IMR-90 (cell line): ENCODE data around the gene TRAF3. TPM values are rescaled to one million over a fixed set of nuclear protein-coding genes. Genes with fewer than 3 reads are reported as not detected.
A peak's percentile ranks its signal among the peaks of the same experiment; 100 is the strongest.

ENCODE experiments used
- ATAC-seq: fragments of 200-7000 bp; cut with Tn5 transposase; 2 replicates; pipeline ENCODE4 v1.9.1; 2020; ENCODE audit warnings: low read depth, mild to moderate bottlenecking, moderate library complexity
- BruUV-seq: library from RNA; stranded (reverse); fragments of 400-500 nt; replicated peaks from 2 replicates; lab custom pipeline; 2021; lab: Mats Ljungman, UMichigan
- CTCF ChIA-PET: fragments of 300-600 bp; formaldehyde crosslinking; extraction: SDS; loops from one replicate; lab custom pipeline; 2021; ENCODE audit warnings: antibody characterized with exemption; lab: Yijun Ruan, JAX
- POLR2A ChIA-PET: fragments of 300-600 bp; sonication (Branson Sonifier 250); formaldehyde crosslinking; loops from one replicate; lab custom pipeline; 2022; ENCODE audit warnings: antibody characterized with exemption; ENCODE audit not compliant: unreplicated experiment; lab: Charles Lee
- DNase-seq: peaks from one replicate; pipeline ENCODE4 v3.0.0; 2013
- H2AFZ ChIP-seq: replicated peaks from 2 replicates; pipeline ENCODE3; 2013; ENCODE audit warnings: low read length, mild to moderate bottlenecking; ENCODE audit not compliant: poor library complexity
- H2AK5ac ChIP-seq: 2 replicates; pipeline ENCODE4 v1.6.1; 2013; ENCODE audit warnings: low read depth, low read length, inconsistent platforms
- H2AK9ac ChIP-seq: replicated peaks from 2 replicates; pipeline ENCODE3; 2013; ENCODE audit warnings: mild to moderate bottlenecking, low read depth, low read length, moderate library complexity; ENCODE audit not compliant: poor library complexity
- H2BK120ac ChIP-seq: 2 replicates; pipeline ENCODE4 v1.6.1; 2013; ENCODE audit warnings: low read depth, low read length, inconsistent platforms
- H2BK15ac ChIP-seq: 3 replicates; pipeline ENCODE4 v1.6.1; 2013; ENCODE audit warnings: low read depth, low read length, inconsistent platforms
- H2BK20ac ChIP-seq: 2 replicates; pipeline ENCODE4 v1.6.1; 2013; ENCODE audit warnings: low read depth, mild to moderate bottlenecking, inconsistent platforms, low read length, moderate library complexity
- H2BK5ac ChIP-seq: 2 replicates; pipeline ENCODE4 v1.6.1; 2013; ENCODE audit warnings: mild to moderate bottlenecking, low read depth, low read length, inconsistent platforms; ENCODE audit not compliant: poor library complexity, severe bottlenecking
- H3K14ac ChIP-seq: replicated peaks from 2 replicates; pipeline ENCODE4 v1.6.1; 2013; ENCODE audit warnings: low read depth, low read length, inconsistent platforms
- H3K18ac ChIP-seq: 2 replicates; pipeline ENCODE4 v1.6.1; 2013; ENCODE audit warnings: low read depth, low read length, control low read depth
- H3K23ac ChIP-seq: 2 replicates; pipeline ENCODE4 v1.6.1; 2013; ENCODE audit warnings: low read depth, low read length, inconsistent platforms
- H3K27ac ChIP-seq: 2 replicates; pipeline ENCODE4 v1.5.1; 2013; ENCODE audit warnings: mild to moderate bottlenecking, control low read depth, low read length; ENCODE audit not compliant: insufficient read depth
- H3K27me3 ChIP-seq: 2 replicates; pipeline ENCODE4 v1.6.1; 2013; ENCODE audit warnings: low read length; ENCODE audit not compliant: control insufficient read depth, insufficient read depth
- H3K36me3 ChIP-seq: 2 replicates; pipeline ENCODE4 v1.6.1; 2013; ENCODE audit warnings: low read length, mixed read lengths; ENCODE audit not compliant: control insufficient read depth, insufficient read depth
- H3K4ac ChIP-seq: 2 replicates; pipeline ENCODE4 v1.6.1; 2013; ENCODE audit warnings: low read depth, low read length, inconsistent platforms
- H3K4me1 ChIP-seq: 2 replicates; pipeline ENCODE4 v1.6.1; 2013; ENCODE audit warnings: low read length, mixed read lengths; ENCODE audit not compliant: control insufficient read depth, insufficient read depth
- H3K4me2 ChIP-seq: 2 replicates; pipeline ENCODE4 v1.6.1; 2013; ENCODE audit warnings: low read depth, mild to moderate bottlenecking, control low read depth, low read length, moderate library complexity
- H3K4me3 ChIP-seq: 2 replicates; pipeline ENCODE4 v1.5.1; 2013; ENCODE audit warnings: low read depth, mild to moderate bottlenecking, control low read depth, low read length, moderate library complexity; ENCODE audit not compliant: insufficient read depth
- H3K56ac ChIP-seq: 2 replicates; pipeline ENCODE4 v1.6.1; 2013; ENCODE audit warnings: low read length, inconsistent platforms; ENCODE audit not compliant: insufficient read depth; ENCODE audit errors: extremely low read depth
- H3K79me1 ChIP-seq, 2 experiments: 2 replicates each; pipeline ENCODE4 v1.6.1; 2013; ENCODE audit warnings: low read length in 2 of 2, inconsistent platforms in 1 of 2, low read depth in 1 of 2
- H3K9ac ChIP-seq: 2 replicates; pipeline ENCODE4 v1.6.1; 2013; ENCODE audit warnings: low read depth, low read length, control low read depth
- H3K9me1 ChIP-seq: 2 replicates; pipeline ENCODE4 v1.6.1; 2013; ENCODE audit warnings: low read length, inconsistent platforms; ENCODE audit not compliant: insufficient read depth
- H3K9me3 ChIP-seq: 2 replicates; pipeline ENCODE4 v1.6.1; 2013; ENCODE audit warnings: low read length; ENCODE audit not compliant: control insufficient read depth, insufficient read depth
- H4K20me1 ChIP-seq: 2 replicates; pipeline ENCODE4 v1.6.1; 2013; ENCODE audit warnings: low read length, inconsistent platforms; ENCODE audit not compliant: insufficient read depth
- H4K5ac ChIP-seq: 2 replicates; pipeline ENCODE4 v1.6.1; 2013; ENCODE audit warnings: mild to moderate bottlenecking, low read depth, low read length, control low read depth
- H4K8ac ChIP-seq, 2 experiments: 2 replicates each; pipeline ENCODE4 v1.6.1; 2013; ENCODE audit warnings: low read depth in 2 of 2, low read length in 2 of 2, control low read depth in 1 of 2, inconsistent platforms in 1 of 2
- H4K91ac ChIP-seq: 2 replicates; pipeline ENCODE4 v1.6.1; 2013; ENCODE audit warnings: low read depth, low read length, inconsistent platforms; ENCODE audit not compliant: insufficient read depth
- BHLHE40 ChIP-seq: fragments of 150-350 bp; IDR thresholded peaks from 2 replicates; pipeline ENCODE4 v1.6.1; 2016; ENCODE audit warnings: mild to moderate bottlenecking, low read depth, low read length
- CEBPB ChIP-seq: IDR thresholded peaks from 2 replicates; pipeline ENCODE4 v1.6.1; 2012; ENCODE audit warnings: low read depth, low read length, improper control_type of control experiment
- CHD1 ChIP-seq: IDR thresholded peaks from 2 replicates; pipeline ENCODE4 v1.6.1; 2012; ENCODE audit warnings: low read depth, low read length, improper control_type of control experiment
- FOS ChIP-seq: fragments of 150-350 bp; IDR thresholded peaks from 2 replicates; pipeline ENCODE4 v1.6.1; 2016; ENCODE audit warnings: low read depth, low read length
- MAFK ChIP-seq: IDR thresholded peaks from 2 replicates; pipeline ENCODE4 v1.6.1; 2012; ENCODE audit warnings: low read depth, low read length, improper control_type of control experiment
- MXI1 ChIP-seq: IDR thresholded peaks from 2 replicates; pipeline ENCODE4 v1.6.1; 2012; ENCODE audit warnings: low read depth, mild to moderate bottlenecking, low read length, moderate library complexity, borderline replicate concordance
- NFE2L2 ChIP-seq: fragments of 150-350 bp; IDR thresholded peaks from 2 replicates; pipeline ENCODE4 v1.6.1; 2016; ENCODE audit warnings: low read depth, mild to moderate bottlenecking, low read length
- POLR2A ChIP-seq: IDR thresholded peaks from 2 replicates; pipeline ENCODE4 v1.6.1; 2012; ENCODE audit warnings: mild to moderate bottlenecking, low read depth, low read length
- RAD21 ChIP-seq: IDR thresholded peaks from 2 replicates; pipeline ENCODE4 v1.6.1; 2012; ENCODE audit warnings: low read length, improper control_type of control experiment
- RCOR1 ChIP-seq: IDR thresholded peaks from 2 replicates; pipeline ENCODE4 v1.6.1; 2012; ENCODE audit warnings: mild to moderate bottlenecking, low read length, improper control_type of control experiment; ENCODE audit not compliant: insufficient replicate concordance
- RFX5 ChIP-seq: IDR thresholded peaks from 2 replicates; pipeline ENCODE4 v1.8.0; 2012; ENCODE audit warnings: low read depth, mild to moderate bottlenecking, low read length, moderate library complexity
- SMC3 ChIP-seq: fragments of 150-350 bp; IDR thresholded peaks from 2 replicates; pipeline ENCODE4 v1.6.1; 2016; ENCODE audit warnings: low read depth, mild to moderate bottlenecking, antibody characterized with exemption, low read length, moderate library complexity
- WGBS, 2 experiments: methylation state at CpG; one replicate each; pipeline versions ENCODE4 v1.1.5 to v1.1.7; 2013; ENCODE audit warnings: missing lambda C conversion rate in 2 of 2; ENCODE audit not compliant: insufficient read length in 1 of 2; ENCODE audit errors: extremely low coverage in 2 of 2; 5-methylcytosine and 5-hydroxymethylcytosine counted together
- dilution Hi-C: fragments of 300-500 bp; cut with HindIII; formaldehyde crosslinking; loops from one replicate; pipeline ENCODE4 v1.14.3; 2018; ENCODE audit warnings: low sequenced_read_pairs; ENCODE audit not compliant: unreplicated experiment
- in situ Hi-C: fragments of 300-500 bp; cut with MboI; formaldehyde crosslinking; loops from 3 replicates; pipeline ENCODE4 v1.14.3; 2019; ENCODE audit warnings: low sequenced_read_pairs, inconsistent platforms, mixed read lengths
- intact Hi-C: fragments of 100-400 bp; cut with micrococcal nuclease; formaldehyde crosslinking; loops from 2 replicates; pipeline ENCODE4 v1.10.0; 2022
- polyA plus RNA-seq, 3 experiments: library from polyadenylated mRNA; depleted of rRNA; stranded (reverse); fragments of >200 nt; gene quantifications; 2 replicates each; pipeline ENCODE4 v1.2.3, GENCODE V29; 2012; ENCODE audit warnings: low replicate concordance in 1 of 3
- total RNA-seq: library from RNA; depleted of rRNA; stranded (reverse); fragments of >200 nt; gene quantifications from 2 replicates; pipeline ENCODE4 v1.2.3, GENCODE V29; 2012
- TF ChIP-seq, protein P1 (sequence below): conservative IDR thresholded peaks from 2 replicates; pipeline ENCODE4 v1.5.1; 2012; ENCODE audit warnings: mild to moderate bottlenecking, low read depth, low read length, improper control_type of control experiment
- TF ChIP-seq, protein P2 (sequence below): fragments of 150-350 bp; IDR thresholded peaks from 2 replicates; pipeline ENCODE4 v1.6.1; 2017; ENCODE audit warnings: mild to moderate bottlenecking, antibody characterized with exemption, low read length, low read depth
- TF ChIP-seq, protein P3 (sequence below): fragments of 150-350 bp; IDR thresholded peaks from 2 replicates; pipeline ENCODE4 v1.6.1; 2016; ENCODE audit warnings: low read depth, mild to moderate bottlenecking, low read length, moderate library complexity, borderline replicate concordance

The TRAF3 gene
- total and polyA plus RNA-seq, 2 of the 4 experiments (the other 2 are of a cell fraction): 21.2 to 25.3 TPM

DNA sequence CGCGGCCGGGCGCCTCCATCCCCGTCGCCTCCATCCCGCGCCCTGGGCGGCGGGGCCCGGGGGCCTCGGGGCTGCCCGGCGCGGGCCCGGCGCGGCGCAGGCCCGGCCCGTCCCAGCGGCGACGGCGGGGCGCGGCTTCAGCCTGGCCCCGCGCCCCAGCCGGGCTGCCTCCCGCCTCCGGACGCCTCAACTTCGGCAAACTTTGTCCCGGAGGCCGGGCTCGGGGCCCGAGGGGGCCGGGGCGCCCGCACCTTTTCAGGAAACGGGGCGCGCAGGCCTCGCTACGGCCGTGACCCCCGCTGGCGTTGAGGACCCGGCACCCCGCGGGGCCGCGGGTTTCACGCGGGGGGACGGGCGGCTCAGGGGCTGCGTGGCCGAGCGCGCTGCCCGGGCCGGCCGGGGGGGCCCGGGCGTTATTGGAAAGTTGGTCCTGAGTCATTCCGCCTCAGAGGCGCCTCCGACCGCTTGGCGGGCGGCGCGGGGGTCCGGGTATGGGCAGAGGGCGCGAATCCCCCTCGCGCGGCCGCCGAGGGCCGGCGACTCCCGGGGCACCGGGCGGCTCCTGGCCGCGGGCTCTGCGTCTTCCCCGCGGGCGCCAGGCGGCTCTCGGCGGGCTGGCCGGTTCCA is 575 bp downstream of the TRAF3 start:
- no peak overlapping the region for H4K8ac ChIP-seq
- no peaks in the 10 kb centered on the region for H3K9me3 ChIP-seq
- H3K14ac ChIP-seq: peak overlapping the region; percentile 14; the same call in 1 of the 2 replicates
- H2AK9ac ChIP-seq: peak overlapping the region; percentile 88
- peak overlapping the region; percentile 63 for H2BK5ac ChIP-seq
- ATAC-seq (peak; percentile 62), DNase-seq (no peak)
- WGBS, 2 experiments: 0% methylated on average over 43 of the region's 98 CpGs; no CpG with 5 or more reads in 1 of the 2 experiments
- in situ Hi-C loops: loop anchor here (10.0 kb wide), 1 partner anchor 137 kb away; no protein-coding TSS in a partner anchor
- H4K91ac ChIP-seq: no peak overlapping the region
- H3K4me2 ChIP-seq: peak overlapping the region; percentile 99
- H3K9me1 ChIP-seq: peaks cover 25% of the 10 kb centered on the region
- no peak overlapping the region for H2BK20ac ChIP-seq
- no peaks in the 10 kb centered on the region for H3K27me3 ChIP-seq
- peak overlapping the region; percentile 75 for H3K4me3 ChIP-seq
- no TSS peak for BruUV-seq
- peaks cover 35% of the 10 kb centered on the region for H4K20me1 ChIP-seq
- peak overlapping the region; percentile 82 for H2AFZ ChIP-seq
- H4K5ac ChIP-seq: no peak overlapping the region
- H2AK5ac ChIP-seq: no peak overlapping the region
- H2BK120ac ChIP-seq: no peak overlapping the region
- H3K4ac ChIP-seq: peak overlapping the region; percentile 56; the same call in 1 of the 2 replicates
- no peak overlapping the region for H3K18ac ChIP-seq
- intact Hi-C loops: loop anchor here (10.0 kb wide), 1 partner anchor 183 kb away; the partner anchor contains the start of gene RCOR1
- dilution Hi-C loops: no loop called here
- H2BK15ac ChIP-seq: no peak overlapping the region
- peak overlapping the region; percentile 76 for H3K9ac ChIP-seq
- CTCF ChIA-PET: no interaction called here
- POLR2A ChIA-PET: no interaction called here
- H3K4me1 ChIP-seq: peaks cover 14% of the 10 kb centered on the region
- peaks cover 25 to 44% of the 10 kb centered on the region in 2 experiments for H3K79me1 ChIP-seq
- H3K56ac ChIP-seq: peak overlapping the region; percentile 73; the same call in 1 of the 2 replicates
- H3K27ac ChIP-seq: peak overlapping the region; percentile 62
- no peaks in the 10 kb centered on the region for H3K36me3 ChIP-seq
- no peak overlapping the region for H3K23ac ChIP-seq
- TF ChIP-seq POLR2A: no peak
- TF ChIP-seq RCOR1: no peak
- TF ChIP-seq, protein P1, sequence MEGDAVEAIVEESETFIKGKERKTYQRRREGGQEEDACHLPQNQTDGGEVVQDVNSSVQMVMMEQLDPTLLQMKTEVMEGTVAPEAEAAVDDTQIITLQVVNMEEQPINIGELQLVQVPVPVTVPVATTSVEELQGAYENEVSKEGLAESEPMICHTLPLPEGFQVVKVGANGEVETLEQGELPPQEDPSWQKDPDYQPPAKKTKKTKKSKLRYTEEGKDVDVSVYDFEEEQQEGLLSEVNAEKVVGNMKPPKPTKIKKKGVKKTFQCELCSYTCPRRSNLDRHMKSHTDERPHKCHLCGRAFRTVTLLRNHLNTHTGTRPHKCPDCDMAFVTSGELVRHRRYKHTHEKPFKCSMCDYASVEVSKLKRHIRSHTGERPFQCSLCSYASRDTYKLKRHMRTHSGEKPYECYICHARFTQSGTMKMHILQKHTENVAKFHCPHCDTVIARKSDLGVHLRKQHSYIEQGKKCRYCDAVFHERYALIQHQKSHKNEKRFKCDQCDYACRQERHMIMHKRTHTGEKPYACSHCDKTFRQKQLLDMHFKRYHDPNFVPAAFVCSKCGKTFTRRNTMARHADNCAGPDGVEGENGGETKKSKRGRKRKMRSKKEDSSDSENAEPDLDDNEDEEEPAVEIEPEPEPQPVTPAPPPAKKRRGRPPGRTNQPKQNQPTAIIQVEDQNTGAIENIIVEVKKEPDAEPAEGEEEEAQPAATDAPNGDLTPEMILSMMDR: no peak
- TF ChIP-seq BHLHE40: no peak
- no peak; the same call in 1 of the 2 replicates for TF ChIP-seq MXI1
- no peak for TF ChIP-seq NFE2L2
- TF ChIP-seq RFX5: no peak
- TF ChIP-seq, protein P2, sequence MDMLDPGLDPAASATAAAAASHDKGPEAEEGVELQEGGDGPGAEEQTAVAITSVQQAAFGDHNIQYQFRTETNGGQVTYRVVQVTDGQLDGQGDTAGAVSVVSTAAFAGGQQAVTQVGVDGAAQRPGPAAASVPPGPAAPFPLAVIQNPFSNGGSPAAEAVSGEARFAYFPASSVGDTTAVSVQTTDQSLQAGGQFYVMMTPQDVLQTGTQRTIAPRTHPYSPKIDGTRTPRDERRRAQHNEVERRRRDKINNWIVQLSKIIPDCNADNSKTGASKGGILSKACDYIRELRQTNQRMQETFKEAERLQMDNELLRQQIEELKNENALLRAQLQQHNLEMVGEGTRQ: no peak
- TF ChIP-seq CHD1: no peak; the same call in 1 of the 2 replicates
- TF ChIP-seq FOS: no peak
- TF ChIP-seq MAFK: no peak
- TF ChIP-seq, protein P3, sequence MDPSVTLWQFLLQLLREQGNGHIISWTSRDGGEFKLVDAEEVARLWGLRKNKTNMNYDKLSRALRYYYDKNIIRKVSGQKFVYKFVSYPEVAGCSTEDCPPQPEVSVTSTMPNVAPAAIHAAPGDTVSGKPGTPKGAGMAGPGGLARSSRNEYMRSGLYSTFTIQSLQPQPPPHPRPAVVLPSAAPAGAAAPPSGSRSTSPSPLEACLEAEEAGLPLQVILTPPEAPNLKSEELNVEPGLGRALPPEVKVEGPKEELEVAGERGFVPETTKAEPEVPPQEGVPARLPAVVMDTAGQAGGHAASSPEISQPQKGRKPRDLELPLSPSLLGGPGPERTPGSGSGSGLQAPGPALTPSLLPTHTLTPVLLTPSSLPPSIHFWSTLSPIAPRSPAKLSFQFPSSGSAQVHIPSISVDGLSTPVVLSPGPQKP: no peak
- no peak for TF ChIP-seq SMC3
- no peak for TF ChIP-seq RAD21
- no peak for TF ChIP-seq CEBPB
